Keratinocyte (primary cell): Measurements from ENCODE around the gene KBTBD8. TPM values are rescaled to one million over a fixed set of nuclear protein-coding genes. Genes with fewer than 3 reads are reported as not detected.

ENCODE experiments used
- DNase-seq: peaks from one replicate; pipeline ENCODE4 v3.0.0-alpha.2; 2011; ENCODE audit warnings: low read depth, missing footprints, low spot score
- FAIRE-seq: peaks from 2 replicates; lab custom pipeline; 2011; peaks lifted over from hg19 to GRCh38; lab: Jason Lieb, UNC
- H2AFZ ChIP-seq: 2 replicates; pipeline ENCODE4 v1.6.0; 2012; ENCODE audit warnings: low read length, control low read depth, inconsistent platforms; ENCODE audit not compliant: control insufficient read depth
- H3K27ac ChIP-seq: 2 replicates; pipeline ENCODE4 v1.5.1; 2011; ENCODE audit warnings: low read length; ENCODE audit not compliant: control insufficient read depth, insufficient read depth
- H3K27me3 ChIP-seq: 3 replicates; pipeline ENCODE4 v1.6.0; 2011; ENCODE audit warnings: low read length; ENCODE audit not compliant: control insufficient read depth, insufficient read depth; ENCODE audit errors: extremely low read depth
- H3K36me3 ChIP-seq, 2 experiments: 2 replicates in 1 of 2; 3 replicates in 1 of 2; pipeline ENCODE4 v1.5.1; 2011; ENCODE audit warnings: low read length in 2 of 2, mild to moderate bottlenecking in 1 of 2; ENCODE audit not compliant: control insufficient read depth in 2 of 2, insufficient read depth in 2 of 2; ENCODE audit errors: extremely low read depth in 1 of 2
- H3K4me1 ChIP-seq: 3 replicates; pipeline ENCODE4 v1.5.1; 2011; ENCODE audit warnings: low read length; ENCODE audit not compliant: control insufficient read depth, insufficient read depth; ENCODE audit errors: extremely low read depth
- H3K4me2 ChIP-seq: 3 replicates; pipeline ENCODE4 v1.6.0; 2011; ENCODE audit warnings: low read depth, low read length; ENCODE audit not compliant: control insufficient read depth, insufficient read depth; ENCODE audit errors: extremely low read depth
- H3K4me3 ChIP-seq, 3 experiments: fragments of 200-600 bp in 1 of 3; sonication (generic) in 1 of 3; 2 replicates in 2 of 3; 3 replicates in 1 of 3; pipeline ENCODE4 v1.5.1; 2011 to 2016; ENCODE audit warnings: low read length in 3 of 3, mild to moderate bottlenecking in 3 of 3, control low read depth in 2 of 3, inconsistent platforms in 1 of 3, low read depth in 1 of 3, mixed read lengths in 1 of 3, mixed run types in 1 of 3, moderate library complexity in 1 of 3; ENCODE audit not compliant: control insufficient read depth in 2 of 3, insufficient read depth in 2 of 3; ENCODE audit errors: extremely low read depth in 1 of 3
- H3K79me2 ChIP-seq: 2 replicates; pipeline ENCODE4 v1.6.0; 2012; ENCODE audit warnings: low read length; ENCODE audit not compliant: control insufficient read depth, insufficient read depth
- H3K9ac ChIP-seq: 3 replicates; pipeline ENCODE4 v1.6.0; 2011; ENCODE audit warnings: low read length; ENCODE audit not compliant: control insufficient read depth, insufficient read depth; ENCODE audit errors: extremely low read depth
- H3K9me1 ChIP-seq: 3 replicates; pipeline ENCODE4 v1.6.0; 2011; ENCODE audit warnings: low read length; ENCODE audit not compliant: control insufficient read depth, insufficient read depth; ENCODE audit errors: extremely low read depth
- H3K9me3 ChIP-seq: 2 replicates; pipeline ENCODE4 v1.5.1; 2012; ENCODE audit warnings: low read depth, low read length; ENCODE audit not compliant: control insufficient read depth
- H4K20me1 ChIP-seq: 3 replicates; pipeline ENCODE4 v1.6.0; 2011; ENCODE audit warnings: low read length; ENCODE audit not compliant: control insufficient read depth, insufficient read depth; ENCODE audit errors: extremely low read depth
- EZH2 ChIP-seq: IDR thresholded peaks from one replicate; pipeline ENCODE4 v1.6.1; 2012; ENCODE audit warnings: inconsistent platforms, mild to moderate bottlenecking, low read length, moderate library complexity
- dilution Hi-C: fragments of 300-500 bp; cut with MboI; formaldehyde crosslinking; loops from one replicate; pipeline ENCODE4 v1.7.0; 2020; ENCODE audit warnings: low sequenced_read_pairs; ENCODE audit not compliant: extremely low pct_ligation_motif_present
- polyA plus RNA-seq, 5 experiments: library from polyadenylated mRNA; depleted of rRNA in 3 of 5; stranded (reverse) in 3 of 5; stranded (forward) in 1 of 5; unstranded in 1 of 5; fragments of >200 nt; gene quantifications; 1 replicate in 1 of 5; 2 replicates in 3 of 5; 3 replicates in 1 of 5; pipeline versions ENCODE4 v1.2.1 to v1.2.3, GENCODE V29; 2011 to 2012; ENCODE audit warnings: missing spikeins in 2 of 5, low read depth in 1 of 5, low replicate concordance in 1 of 5
- TF ChIP-seq, protein P1 (sequence below), 3 experiments: IDR thresholded peaks in 1 of 3; conservative IDR thresholded peaks in 1 of 3; optimal IDR thresholded peaks in 1 of 3; 2 replicates in 2 of 3; 3 replicates in 1 of 3; pipeline versions ENCODE3 to v1.5.1; 2011; ENCODE audit warnings: low read length in 3 of 3, mild to moderate bottlenecking in 3 of 3, moderate library complexity in 2 of 3, control low read depth in 1 of 3, inconsistent platforms in 1 of 3; ENCODE audit not compliant: insufficient read depth in 2 of 3; ENCODE audit errors: extremely low read depth in 1 of 3

KBTBD8 gene
- polyA plus RNA-seq, 1 donor (not counting 4 experiments of a cell fraction or from before 2014, with no cell fraction given): 7.5 TPM

DNA sequence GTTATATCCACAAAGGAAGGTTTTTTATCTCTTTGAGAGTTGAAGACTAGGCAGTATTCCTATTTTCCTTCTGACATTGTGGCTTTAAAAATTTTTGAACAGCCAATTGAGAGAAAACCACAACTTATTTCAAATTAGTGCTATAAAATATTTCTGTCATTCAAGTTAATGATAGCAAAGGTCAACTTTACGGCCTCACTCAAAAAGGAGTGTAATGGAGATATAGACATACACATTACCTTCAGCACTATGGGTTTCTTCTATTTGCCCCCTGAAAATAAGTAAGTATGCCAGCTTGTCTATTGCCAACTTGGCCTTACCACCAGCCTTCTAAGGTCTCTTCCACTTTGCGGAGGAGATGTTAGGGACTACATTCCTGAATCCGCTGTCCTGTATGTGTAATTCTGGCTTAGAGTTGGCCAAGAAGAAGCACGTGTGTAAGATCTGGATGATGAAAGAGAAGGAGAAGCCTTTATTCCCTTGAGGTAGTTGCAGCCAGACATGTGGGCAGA is 44.1 kb upstream of the KBTBD8 start:
- no peak for DNase-seq
- H3K9me1 ChIP-seq: no peaks in the 10 kb centered on the region
- no peaks in the 10 kb centered on the region for H3K9me3 ChIP-seq
- FAIRE-seq: no peak
- no peaks in the 10 kb centered on the region for H3K27me3 ChIP-seq
- H3K36me3 ChIP-seq: no peaks in the 10 kb centered on the region
- H3K4me3 ChIP-seq: no peak overlapping the region
- no peak overlapping the region for H2AFZ ChIP-seq
- dilution Hi-C loops: no loop called here
- H3K4me1 ChIP-seq: no peaks in the 10 kb centered on the region
- H4K20me1 ChIP-seq: no peaks in the 10 kb centered on the region
- no peak overlapping the region for H3K4me2 ChIP-seq
- no peaks in the 10 kb centered on the region for H3K79me2 ChIP-seq
- TF ChIP-seq EZH2: no peak
- TF ChIP-seq, protein P1, sequence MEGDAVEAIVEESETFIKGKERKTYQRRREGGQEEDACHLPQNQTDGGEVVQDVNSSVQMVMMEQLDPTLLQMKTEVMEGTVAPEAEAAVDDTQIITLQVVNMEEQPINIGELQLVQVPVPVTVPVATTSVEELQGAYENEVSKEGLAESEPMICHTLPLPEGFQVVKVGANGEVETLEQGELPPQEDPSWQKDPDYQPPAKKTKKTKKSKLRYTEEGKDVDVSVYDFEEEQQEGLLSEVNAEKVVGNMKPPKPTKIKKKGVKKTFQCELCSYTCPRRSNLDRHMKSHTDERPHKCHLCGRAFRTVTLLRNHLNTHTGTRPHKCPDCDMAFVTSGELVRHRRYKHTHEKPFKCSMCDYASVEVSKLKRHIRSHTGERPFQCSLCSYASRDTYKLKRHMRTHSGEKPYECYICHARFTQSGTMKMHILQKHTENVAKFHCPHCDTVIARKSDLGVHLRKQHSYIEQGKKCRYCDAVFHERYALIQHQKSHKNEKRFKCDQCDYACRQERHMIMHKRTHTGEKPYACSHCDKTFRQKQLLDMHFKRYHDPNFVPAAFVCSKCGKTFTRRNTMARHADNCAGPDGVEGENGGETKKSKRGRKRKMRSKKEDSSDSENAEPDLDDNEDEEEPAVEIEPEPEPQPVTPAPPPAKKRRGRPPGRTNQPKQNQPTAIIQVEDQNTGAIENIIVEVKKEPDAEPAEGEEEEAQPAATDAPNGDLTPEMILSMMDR (optimal IDR thresholded peaks at IDR 0.05 in 1 of 3, IDR thresholded peaks at IDR 0.05 in 1 of 3, conservative IDR thresholded peaks at IDR 0.05 in 1 of 3; ENCODE audit: extremely low read depth in 1 of 3, insufficient read depth in 2 of 3, low read length in 3 of 3): no peak
- H3K9ac ChIP-seq: no peak overlapping the region
- H3K27ac ChIP-seq: no peak overlapping the region

DNA sequence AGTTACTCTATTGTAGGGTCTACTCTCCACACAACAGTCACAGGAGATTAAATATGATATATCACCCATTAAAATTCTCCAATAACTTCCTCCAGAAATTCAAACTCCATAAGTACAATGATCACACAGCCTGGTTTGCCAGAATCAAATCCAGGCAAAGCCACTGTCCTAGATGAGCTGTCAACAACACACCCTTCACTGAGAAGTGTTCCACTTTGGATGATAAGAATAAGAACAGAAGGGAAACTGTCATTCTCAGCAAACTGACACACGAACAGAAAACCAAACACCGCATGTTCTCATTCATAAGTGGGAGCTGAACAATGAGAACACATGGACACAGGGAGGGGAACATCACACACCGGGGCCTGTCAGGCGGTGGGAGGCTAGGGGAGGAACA is 41.4 kb upstream of the KBTBD8 start:
- Histone ChIP-seq H3K9ac (no peak overlapping the region), H3K9me1 (no peaks in the 10 kb centered on the region), H3K9me3 (no peaks in the 10 kb centered on the region), H3K27ac (no peak overlapping the region), H3K79me2 (no peaks in the 10 kb centered on the region), H3K4me2 (no peak overlapping the region), H3K4me1 (no peaks in the 10 kb centered on the region), H3K36me3 (no peaks in the 10 kb centered on the region), H3K4me3 (no peak overlapping the region), H3K27me3 (peaks cover 2% of the 10 kb centered on the region), H4K20me1 (no peaks in the 10 kb centered on the region), H2AFZ (no peak overlapping the region)
- no peak for FAIRE-seq
- no peak for DNase-seq
- TF ChIP-seq EZH2: no peak
- TF ChIP-seq, protein P1 (optimal IDR thresholded peaks at IDR 0.05 in 1 of 3, IDR thresholded peaks at IDR 0.05 in 1 of 3, conservative IDR thresholded peaks at IDR 0.05 in 1 of 3; ENCODE audit: extremely low read depth in 1 of 3, insufficient read depth in 2 of 3, low read length in 3 of 3): no peak
- dilution Hi-C loops: no loop called here
